GM18868 (cell line): ENCODE results near the gene GJA1.
"Not testable (repeated sequence)": the region's sequence is repeated elsewhere in the genome, so short reads cannot be mapped to it uniquely, and the experiment has no call there.

Experiments used
- ATAC-seq: cut with Tn5 transposase; IDR thresholded peaks from one replicate; pipeline ENCODE4 v1.9.1; 2021; ENCODE audit warnings: mild to moderate bottlenecking, moderate library complexity; ENCODE audit not compliant: unreplicated experiment

Gene GJA1

DNA sequence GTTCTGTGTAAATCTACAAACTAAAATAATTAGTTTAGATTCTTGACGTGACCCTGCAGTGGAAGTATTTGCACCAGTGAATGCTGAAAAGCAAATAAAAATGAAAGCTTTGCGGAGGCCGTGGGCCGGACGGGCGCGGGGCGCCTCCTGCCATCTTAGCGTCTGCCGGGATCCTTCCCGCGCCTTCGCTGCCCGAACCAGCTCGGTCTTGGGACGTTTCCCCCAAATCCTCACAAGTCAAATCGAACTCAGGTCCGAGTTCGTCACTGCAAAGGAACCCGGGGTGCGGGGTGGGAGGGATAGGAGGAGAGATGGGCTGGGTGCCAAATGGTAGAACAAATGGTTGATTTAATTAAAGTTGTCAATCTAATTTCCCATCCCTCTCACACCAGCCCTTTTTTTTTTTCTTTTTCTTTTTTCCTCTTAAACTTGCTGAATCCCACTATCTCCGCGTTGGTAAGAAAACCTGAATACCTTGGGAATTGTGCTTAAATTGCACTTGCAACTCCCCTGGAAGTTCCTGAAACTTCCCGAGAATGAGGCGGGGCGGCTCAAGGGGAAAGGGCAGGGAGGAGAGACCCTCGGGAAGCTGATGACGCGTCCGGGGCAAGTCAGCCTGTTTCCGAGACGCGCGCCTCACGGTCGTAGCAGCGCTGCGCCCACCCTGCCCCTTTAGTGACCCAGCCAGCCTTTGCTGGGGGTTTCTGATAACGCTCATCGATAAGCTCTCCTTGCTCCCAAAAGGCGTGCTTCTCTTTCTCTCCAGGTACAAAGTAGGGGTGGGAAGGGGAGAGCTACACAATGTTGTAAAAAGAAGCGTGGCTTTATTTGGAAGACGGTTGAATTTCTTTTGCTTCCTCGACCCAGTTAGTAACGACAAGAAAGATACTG is 1.8 kb downstream of the GJA1 start:
- ATAC-seq, result no peak

DNA sequence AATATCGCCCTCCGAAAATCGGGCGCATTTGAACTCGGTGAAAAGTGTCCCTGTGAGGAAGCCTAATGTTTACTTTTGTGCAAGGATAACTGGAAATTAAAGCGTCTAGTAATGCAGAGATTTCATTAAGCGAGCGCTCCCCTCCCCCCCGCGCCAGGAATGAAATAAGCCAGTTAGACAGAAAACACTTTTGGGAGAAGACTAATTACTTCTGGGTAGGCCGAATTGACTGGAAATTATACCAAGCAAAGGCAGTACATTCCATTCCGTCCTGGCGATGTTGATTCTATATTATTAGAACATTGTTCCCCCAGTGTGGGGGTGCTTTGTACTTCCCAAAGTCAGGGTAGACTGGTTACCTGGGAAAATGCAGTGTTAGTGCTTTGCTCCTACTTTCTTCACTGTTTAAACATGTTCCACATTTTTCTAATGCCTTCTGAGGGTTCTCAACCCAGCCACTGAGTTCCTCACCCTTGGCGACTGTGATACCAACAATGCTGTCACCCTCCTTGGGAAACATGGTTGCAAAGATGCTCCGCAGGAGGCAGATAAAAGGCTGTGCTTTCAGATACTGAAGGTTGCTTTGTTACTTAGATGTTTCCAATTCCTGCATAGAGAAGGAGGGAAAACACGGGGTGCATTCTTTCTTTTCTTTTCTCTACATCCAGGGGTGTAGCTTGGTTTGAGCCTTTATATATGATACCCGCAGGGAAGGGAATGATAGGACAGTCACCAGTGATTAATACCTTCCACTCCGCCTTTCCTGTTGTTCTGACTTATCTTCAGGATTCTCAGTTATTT is 2.6 kb downstream of the GJA1 start:
- ATAC-seq, result no peak

DNA sequence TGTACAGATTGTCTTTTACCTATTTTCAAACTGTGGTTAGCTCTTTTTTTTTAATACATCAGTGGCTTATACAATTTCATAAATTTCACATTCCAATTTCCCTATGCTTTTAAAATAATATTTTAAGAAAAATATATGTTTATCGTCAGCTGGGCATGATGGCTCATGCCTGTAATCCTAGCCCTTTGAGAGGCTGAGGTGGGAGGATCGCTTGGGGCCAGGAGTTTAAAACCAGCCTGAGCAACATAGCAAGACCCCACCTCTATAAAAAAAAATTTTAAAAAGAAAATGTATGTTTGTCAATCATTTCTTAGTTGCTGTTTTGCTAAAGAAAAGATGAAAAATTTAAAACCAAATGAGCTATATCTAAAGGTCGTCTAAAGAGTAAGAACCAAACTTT is 3.4 kb downstream of the GJA1 start:
- no peak for ATAC-seq

DNA sequence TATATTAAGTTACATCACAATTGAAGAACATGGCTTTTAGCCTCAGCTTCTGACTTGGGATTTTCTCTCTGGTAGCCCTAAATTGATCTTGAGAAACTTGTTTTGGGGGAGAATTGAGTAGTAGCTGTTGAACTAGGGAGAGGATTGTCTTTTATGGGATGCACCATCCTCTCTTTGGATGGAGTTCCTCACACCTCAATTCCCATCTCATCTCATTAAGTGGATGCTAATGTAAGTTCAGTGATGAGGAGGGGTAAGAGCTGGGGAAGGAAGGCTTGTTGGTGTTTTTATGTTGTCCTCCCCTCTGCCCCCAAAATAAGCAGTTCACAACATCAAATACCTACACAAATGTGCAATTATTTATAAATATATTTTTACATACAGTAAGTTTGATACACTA is 4.0 kb downstream of the GJA1 start:
- ATAC-seq, result no peak

DNA sequence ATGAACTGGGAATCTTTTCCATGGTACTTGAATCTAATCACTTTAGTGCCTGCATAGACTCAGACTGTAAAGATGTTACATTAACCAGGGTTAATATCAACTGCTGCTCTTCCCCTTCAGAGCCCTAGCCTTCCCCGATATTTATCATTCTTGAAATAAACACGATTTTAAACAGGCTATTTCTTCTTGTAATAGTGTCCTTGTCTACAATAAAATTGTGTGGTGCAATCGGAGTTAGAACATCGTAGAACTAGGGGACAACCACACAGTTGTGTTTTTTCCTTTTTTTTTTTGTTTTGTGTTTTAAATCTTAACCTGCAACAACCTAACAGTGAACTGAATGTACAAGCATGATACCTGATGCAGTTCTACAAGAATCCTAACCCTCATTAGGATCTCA is 4.5 kb downstream of the GJA1 start:
- no peak for ATAC-seq

DNA sequence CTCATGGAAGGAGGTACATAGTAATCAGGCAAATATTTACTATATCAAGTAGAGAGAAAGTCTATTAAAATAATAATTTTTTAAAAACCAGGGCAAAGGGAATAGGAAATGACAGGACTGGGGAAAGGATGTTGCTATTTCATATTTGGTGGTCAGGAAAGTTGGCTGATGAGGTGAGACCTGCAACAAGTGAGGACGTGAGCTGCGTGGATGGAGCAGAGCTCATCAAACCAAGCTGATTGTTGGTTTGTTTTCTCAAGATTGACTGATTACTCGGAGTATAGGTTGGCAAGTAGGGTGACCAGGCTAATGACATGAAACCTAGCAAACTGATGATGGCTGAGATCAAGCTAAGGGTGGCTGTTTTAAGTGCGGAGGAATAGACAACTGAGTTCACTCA is 6.0 kb downstream of the GJA1 start:
- ATAC-seq, result no peak

DNA sequence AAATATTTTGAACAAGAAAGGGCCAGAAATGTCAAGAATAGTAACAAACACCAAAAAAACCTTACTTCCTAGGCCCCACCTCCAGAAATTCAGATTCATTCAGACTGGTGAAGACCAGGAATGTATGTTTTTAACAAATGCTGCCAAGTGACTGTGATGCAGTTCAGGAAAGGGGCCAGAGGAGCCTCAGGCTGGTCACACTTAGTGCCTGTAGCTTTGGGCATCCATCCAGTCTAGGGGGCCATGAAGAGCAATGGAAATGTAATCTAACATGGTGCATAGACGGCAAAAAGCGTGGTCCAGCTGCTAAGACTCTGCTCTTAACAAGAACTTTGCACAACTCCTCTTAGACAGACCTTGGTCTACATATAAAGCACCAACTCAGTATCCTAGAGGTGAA is 7.1 kb downstream of the GJA1 start:
- no peak for ATAC-seq

DNA sequence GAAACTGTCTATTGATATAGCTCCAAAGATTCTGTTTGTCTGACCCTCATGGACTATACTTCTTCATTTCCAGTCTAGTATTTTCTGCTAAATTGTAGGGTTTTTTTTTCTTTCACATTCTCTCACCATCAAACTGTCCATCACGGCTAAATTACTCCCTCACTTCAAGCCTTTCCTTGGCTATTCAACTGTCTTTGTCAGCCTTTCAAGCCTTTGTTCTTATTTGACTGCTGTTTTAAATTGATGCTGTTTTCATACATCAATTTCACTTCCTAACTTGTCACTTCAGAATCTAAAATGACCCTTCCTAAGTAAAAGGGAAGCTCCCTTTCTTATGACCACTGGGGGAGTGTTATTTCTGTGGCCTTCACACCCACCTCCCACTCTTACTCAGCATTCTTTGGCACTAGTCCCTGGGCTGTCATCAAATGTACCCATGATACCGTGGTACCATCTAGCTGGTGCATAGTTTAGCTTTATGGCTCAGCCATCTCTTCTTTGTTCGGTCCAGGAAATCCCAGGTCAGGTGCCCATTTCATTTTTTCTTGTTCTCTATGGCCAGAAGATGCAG is 8.6 kb downstream of the GJA1 start:
- ATAC-seq, result no peak

DNA sequence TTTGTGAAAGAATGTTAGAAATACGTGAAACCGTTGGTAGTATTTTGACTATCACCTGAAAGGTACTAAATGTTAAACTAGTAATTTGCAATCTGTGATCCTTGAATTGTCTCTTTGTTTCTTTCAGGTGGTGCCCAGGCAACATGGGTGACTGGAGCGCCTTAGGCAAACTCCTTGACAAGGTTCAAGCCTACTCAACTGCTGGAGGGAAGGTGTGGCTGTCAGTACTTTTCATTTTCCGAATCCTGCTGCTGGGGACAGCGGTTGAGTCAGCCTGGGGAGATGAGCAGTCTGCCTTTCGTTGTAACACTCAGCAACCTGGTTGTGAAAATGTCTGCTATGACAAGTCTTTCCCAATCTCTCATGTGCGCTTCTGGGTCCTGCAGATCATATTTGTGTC is 11.3 kb downstream of the GJA1 start:
- ATAC-seq, result not testable (repeated sequence)

DNA sequence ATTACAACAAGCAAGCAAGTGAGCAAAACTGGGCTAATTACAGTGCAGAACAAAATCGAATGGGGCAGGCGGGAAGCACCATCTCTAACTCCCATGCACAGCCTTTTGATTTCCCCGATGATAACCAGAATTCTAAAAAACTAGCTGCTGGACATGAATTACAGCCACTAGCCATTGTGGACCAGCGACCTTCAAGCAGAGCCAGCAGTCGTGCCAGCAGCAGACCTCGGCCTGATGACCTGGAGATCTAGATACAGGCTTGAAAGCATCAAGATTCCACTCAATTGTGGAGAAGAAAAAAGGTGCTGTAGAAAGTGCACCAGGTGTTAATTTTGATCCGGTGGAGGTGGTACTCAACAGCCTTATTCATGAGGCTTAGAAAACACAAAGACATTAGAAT is 12.3 kb downstream of the GJA1 start:
- ATAC-seq, result not testable (repeated sequence)

DNA sequence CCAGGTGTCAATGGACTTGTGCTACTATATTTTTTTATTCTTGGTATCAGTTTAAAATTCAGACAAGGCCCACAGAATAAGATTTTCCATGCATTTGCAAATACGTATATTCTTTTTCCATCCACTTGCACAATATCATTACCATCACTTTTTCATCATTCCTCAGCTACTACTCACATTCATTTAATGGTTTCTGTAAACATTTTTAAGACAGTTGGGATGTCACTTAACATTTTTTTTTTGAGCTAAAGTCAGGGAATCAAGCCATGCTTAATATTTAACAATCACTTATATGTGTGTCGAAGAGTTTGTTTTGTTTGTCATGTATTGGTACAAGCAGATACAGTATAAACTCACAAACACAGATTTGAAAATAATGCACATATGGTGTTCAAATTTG is 13.1 kb downstream of the GJA1 start:
- not testable (repeated sequence) for ATAC-seq

DNA sequence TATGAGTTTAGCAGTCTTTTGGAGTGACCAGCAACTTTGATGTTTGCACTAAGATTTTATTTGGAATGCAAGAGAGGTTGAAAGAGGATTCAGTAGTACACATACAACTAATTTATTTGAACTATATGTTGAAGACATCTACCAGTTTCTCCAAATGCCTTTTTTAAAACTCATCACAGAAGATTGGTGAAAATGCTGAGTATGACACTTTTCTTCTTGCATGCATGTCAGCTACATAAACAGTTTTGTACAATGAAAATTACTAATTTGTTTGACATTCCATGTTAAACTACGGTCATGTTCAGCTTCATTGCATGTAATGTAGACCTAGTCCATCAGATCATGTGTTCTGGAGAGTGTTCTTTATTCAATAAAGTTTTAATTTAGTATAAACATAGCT is 13.9 kb downstream of the GJA1 start:
- no peak for ATAC-seq

DNA sequence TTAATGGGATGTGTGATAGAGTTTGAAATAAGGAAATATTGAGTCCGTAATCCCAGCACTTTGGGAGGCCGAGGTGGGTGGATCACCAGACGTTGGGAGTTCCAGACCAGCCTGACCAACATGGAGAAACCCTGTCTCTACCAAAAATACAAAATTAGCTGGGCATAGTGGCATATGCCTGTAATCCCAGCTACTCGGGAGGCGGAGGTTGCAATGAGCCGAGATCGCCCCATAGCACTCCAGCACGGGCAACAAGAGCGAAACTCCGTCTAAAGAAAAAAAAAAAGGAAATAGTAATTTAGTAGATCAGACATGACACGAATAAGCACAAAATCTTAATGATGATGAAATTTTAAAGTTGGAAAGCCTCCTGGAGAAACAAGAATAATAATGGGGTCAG is 14.8 kb downstream of the GJA1 start:
- ATAC-seq, result no peak

DNA sequence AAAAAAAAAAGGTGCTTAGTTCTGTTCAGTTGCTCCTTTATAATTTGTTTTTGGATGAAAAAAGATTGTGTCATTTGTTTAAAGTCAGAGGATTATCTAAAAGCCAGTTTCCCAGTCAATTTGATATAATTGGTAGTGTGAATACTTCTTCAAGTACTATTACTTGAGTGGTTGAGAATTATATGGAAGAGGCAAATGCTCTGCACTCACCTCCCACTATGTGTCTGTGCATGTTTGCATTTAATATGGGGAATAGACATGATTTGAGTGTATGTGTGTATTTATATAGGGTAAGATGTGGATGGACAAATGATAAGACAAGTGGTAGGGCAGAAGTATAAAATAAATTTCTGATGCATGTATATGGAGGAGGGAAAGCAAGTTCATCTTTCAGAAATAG is 15.8 kb downstream of the GJA1 start:
- ATAC-seq, result no peak

DNA sequence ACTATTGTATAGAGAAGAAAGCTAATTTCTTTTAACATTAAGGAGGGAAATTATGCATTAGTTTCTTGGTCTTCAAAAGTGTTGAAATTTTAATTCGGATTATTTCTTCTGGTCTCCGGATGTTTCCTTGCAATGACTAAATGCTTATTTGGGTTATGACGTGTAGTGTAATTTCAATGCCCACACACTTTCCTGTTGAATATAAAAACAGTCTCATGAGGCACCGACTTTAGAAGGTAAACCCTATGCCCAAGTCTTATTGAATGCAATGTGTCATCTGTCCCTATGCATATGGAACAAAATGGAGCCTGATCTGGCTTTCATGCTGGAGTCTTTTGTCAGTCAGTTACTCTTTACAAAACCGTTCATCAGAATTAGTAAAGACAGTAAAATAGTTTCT is 17.7 kb downstream of the GJA1 start:
- no peak for ATAC-seq

DNA sequence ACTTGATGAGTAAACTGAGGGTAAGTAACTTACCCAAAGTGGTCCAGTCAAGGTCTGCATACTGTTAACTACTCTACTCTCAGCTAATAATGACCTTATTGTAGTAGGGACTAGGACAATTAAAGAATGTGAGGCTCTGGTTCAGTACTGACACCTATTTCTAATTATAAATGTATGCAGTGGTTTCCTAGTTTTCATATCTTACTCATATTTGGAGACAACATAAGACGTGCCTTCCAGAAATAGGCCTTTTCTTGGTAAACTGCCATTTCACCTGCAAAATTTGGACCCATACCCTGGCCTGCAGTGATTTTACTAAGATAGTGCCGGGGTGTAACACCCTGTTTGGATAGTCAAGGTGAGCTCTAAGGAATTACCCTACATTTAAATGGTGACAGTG is 24.7 kb downstream of the GJA1 start:
- peak; percentile 81 for ATAC-seq

DNA sequence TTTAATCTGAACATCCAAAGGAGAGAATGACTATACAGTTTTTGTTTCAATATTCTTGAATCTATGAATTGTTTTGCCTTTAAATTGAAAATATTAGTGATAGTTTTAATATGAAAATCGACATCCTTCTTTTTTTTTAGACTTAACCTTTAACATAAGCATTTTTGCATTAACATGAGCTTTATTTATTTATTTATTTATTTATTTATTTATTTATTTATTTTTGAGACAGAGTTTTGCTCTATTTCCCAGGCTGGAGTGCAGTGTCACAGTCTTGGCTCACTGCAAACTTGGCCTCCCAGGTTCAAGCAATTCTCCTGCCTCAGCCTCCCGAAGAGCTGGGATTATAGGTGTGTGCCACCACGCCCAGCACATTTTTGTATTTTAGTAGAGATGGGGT is 27.6 kb downstream of the GJA1 start:
- no peak for ATAC-seq

DNA sequence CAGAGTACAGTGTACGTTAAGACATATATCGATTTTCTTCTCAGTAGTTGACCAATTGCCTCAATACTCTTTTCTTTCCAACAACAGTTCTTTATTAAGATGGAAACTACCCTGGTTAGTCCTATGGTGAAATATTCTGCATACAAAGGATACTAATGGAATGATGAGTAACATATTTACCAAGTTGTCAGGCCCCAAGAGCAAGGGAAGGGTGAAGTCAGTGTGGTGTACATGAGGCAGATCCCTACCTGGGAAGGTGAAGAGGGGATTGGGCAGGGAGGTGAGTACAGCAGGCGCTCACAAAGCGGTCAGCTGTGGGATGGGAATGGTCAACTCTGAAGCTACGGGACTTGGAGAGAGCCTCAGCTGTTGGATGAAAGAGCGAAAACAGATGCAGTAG is 29.7 kb downstream of the GJA1 start:
- ATAC-seq, result no peak

DNA sequence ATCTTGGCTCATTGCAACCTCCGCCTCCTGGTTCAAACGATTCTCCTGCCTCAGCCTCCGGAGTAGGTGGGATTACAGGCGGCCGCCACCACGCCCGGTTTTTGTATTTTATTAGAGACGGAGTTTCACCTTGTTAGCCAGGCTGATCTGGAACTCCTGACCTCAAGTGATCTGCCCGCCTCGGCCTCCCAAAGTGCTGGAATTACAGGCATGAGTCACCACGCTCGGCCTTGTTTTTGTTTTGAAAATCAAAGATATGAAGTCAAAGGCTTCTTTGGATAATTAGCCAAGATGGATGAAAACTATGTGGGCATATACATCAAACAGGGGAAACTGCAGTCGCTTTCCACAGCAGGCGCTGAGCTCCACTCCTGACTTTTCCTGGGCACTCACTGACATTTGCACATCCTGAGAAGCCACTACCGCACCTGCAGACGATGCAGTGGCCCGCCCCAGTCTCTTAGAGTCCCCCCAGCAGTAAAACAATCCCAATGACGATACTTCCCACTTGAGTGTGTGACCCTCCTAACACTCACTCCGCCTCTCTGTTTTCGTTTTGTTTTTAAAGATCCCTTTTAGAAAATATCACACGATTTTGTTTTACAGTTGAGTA is 44.1 kb downstream of the GJA1 start:
- ATAC-seq, result no peak

DNA sequence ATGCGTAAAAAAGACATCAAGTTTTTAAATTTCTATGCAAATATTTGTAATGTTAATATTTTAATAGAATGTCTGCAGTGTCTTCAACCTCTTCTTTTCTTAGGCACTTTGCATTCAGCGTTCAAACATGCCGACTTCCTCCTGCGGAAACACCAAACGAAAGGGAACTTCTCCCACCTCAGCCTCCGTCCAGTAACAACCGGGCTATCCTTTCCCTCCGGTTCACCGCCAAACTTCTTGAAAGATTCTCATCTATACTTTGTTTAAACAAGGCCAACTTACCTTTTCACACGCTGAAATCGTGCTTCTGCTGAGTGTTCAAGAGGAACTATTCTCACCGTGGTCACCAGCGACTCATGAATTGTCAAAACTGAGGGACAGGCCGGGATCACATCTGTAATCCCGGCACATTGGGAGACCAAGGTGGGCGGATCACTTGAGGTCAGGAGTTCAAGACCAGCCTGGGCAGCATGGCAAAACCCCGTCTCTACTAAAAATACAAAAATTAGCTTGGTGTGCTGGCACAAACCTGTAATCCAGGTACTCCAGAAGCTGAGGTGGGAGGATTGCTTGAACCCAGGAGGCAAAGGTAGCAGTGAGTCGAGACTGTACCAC is 44.8 kb downstream of the GJA1 start:
- ATAC-seq, result no peak
